H9 (cell line): ENCODE results near the gene DCAF11. TPM values are rescaled to one million over a fixed set of nuclear protein-coding genes. Genes with fewer than 3 reads are reported as not detected.
A peak's percentile ranks its signal among the peaks of the same experiment; 100 is the strongest.

Experiments
- DNase-seq: peaks from one replicate; pipeline ENCODE4 v3.0.0-alpha.2; 2017
- H2AFZ ChIP-seq: one replicate; pipeline ENCODE4 v1.6.1; 2013; ENCODE audit warnings: mild to moderate bottlenecking, low read length, control low read depth, moderate library complexity
- H2AK5ac ChIP-seq: 2 replicates; pipeline ENCODE4 v1.6.1; 2013; ENCODE audit warnings: low read length, control low read depth, mixed read lengths; ENCODE audit not compliant: insufficient read length
- H2BK120ac ChIP-seq: one replicate; pipeline ENCODE4 v1.6.1; 2013; ENCODE audit warnings: low read depth, mild to moderate bottlenecking, low read length, control low read depth, inconsistent platforms; ENCODE audit not compliant: poor library complexity, severe bottlenecking
- H2BK12ac ChIP-seq: 2 replicates; pipeline ENCODE4 v1.6.1; 2013; ENCODE audit warnings: low read length, control low read depth, mixed read lengths, low read depth; ENCODE audit not compliant: insufficient read length
- H2BK15ac ChIP-seq: 2 replicates; pipeline ENCODE4 v1.6.1; 2013; ENCODE audit warnings: low read depth, low read length, control low read depth
- H2BK20ac ChIP-seq: one replicate; pipeline ENCODE4 v1.6.1; 2013; ENCODE audit warnings: low read depth, mild to moderate bottlenecking, low read length, control low read depth, inconsistent platforms; ENCODE audit not compliant: poor library complexity, severe bottlenecking
- H2BK5ac ChIP-seq: 2 replicates; pipeline ENCODE4 v1.6.1; 2013; ENCODE audit warnings: low read length, control low read depth, mixed read lengths; ENCODE audit not compliant: insufficient read length
- H3K14ac ChIP-seq: 2 replicates; pipeline ENCODE4 v1.6.1; 2013; ENCODE audit warnings: low read length, control low read depth; ENCODE audit not compliant: insufficient read depth
- H3K18ac ChIP-seq: 2 replicates; pipeline ENCODE4 v1.6.1; 2013; ENCODE audit warnings: low read depth, mild to moderate bottlenecking, mixed read lengths, low read length, control low read depth; ENCODE audit not compliant: insufficient read length
- H3K23ac ChIP-seq: 2 replicates; pipeline ENCODE4 v1.6.1; 2013; ENCODE audit warnings: low read length, control low read depth, mixed read lengths, low read depth; ENCODE audit not compliant: insufficient read length
- H3K23me2 ChIP-seq: 2 replicates; pipeline ENCODE4 v1.6.1; 2013; ENCODE audit warnings: low read depth, mild to moderate bottlenecking, mixed read lengths, low read length, control low read depth; ENCODE audit not compliant: insufficient read length, poor library complexity, severe bottlenecking
- H3K27ac ChIP-seq: 2 replicates; pipeline ENCODE4 v1.5.1; 2013; ENCODE audit warnings: low read length, control low read depth, mixed read lengths, low read depth; ENCODE audit not compliant: insufficient read length
- H3K27me3 ChIP-seq: 2 replicates; pipeline ENCODE4 v1.6.1; 2013; ENCODE audit warnings: low read length, control low read depth, inconsistent platforms; ENCODE audit not compliant: insufficient read depth
- H3K4ac ChIP-seq: 2 replicates; pipeline ENCODE4 v1.6.1; 2013; ENCODE audit warnings: low read depth, mild to moderate bottlenecking, control low read depth, inconsistent platforms, low read length, moderate library complexity
- H3K4me1 ChIP-seq: 2 replicates; pipeline ENCODE4 v1.6.1; 2013; ENCODE audit warnings: low read length, control low read depth, inconsistent platforms; ENCODE audit not compliant: insufficient read depth
- H3K4me2 ChIP-seq: 2 replicates; pipeline ENCODE4 v1.6.1; 2013; ENCODE audit warnings: low read length, control low read depth, mixed read lengths; ENCODE audit not compliant: insufficient read length, insufficient read depth
- H3K56ac ChIP-seq: 2 replicates; pipeline ENCODE4 v1.6.1; 2013; ENCODE audit warnings: low read depth, mild to moderate bottlenecking, mixed read lengths, low read length, control low read depth; ENCODE audit not compliant: insufficient read length
- H3K79me1 ChIP-seq: 2 replicates; pipeline ENCODE4 v1.6.1; 2013; ENCODE audit warnings: low read depth, mild to moderate bottlenecking, moderate library complexity, low read length, control low read depth, inconsistent platforms; ENCODE audit not compliant: insufficient read depth, poor library complexity, severe bottlenecking
- H3K79me2 ChIP-seq: 2 replicates; pipeline ENCODE4 v1.6.1; 2013; ENCODE audit warnings: low read length, control low read depth, inconsistent platforms; ENCODE audit not compliant: insufficient read depth
- H3K9ac ChIP-seq: 2 replicates; pipeline ENCODE4 v1.6.1; 2013; ENCODE audit warnings: low read length, control low read depth, mixed read lengths; ENCODE audit not compliant: insufficient read length; ENCODE audit errors: extremely low read depth
- H3K9me3 ChIP-seq: one replicate; pipeline ENCODE4 v1.6.1; 2013; ENCODE audit warnings: low read depth, low read length, inconsistent platforms; ENCODE audit not compliant: control insufficient read depth
- H3T11ph ChIP-seq: one replicate; pipeline ENCODE4 v1.6.1; 2013; ENCODE audit warnings: mild to moderate bottlenecking, low read length, control low read depth, inconsistent platforms
- H4K20me1 ChIP-seq: one replicate; pipeline ENCODE4 v1.6.1; 2013; ENCODE audit not compliant: control insufficient read depth, insufficient read length, insufficient read depth
- H4K5ac ChIP-seq: 2 replicates; pipeline ENCODE4 v1.6.1; 2013; ENCODE audit warnings: low read depth, mild to moderate bottlenecking, mixed read lengths, low read length, control low read depth; ENCODE audit not compliant: insufficient read length
- H4K8ac ChIP-seq: replicated peaks from 2 replicates; pipeline ENCODE4 v1.6.1; 2013; ENCODE audit warnings: low read length, control low read depth, mixed read lengths, low read depth; ENCODE audit not compliant: insufficient read length
- H4K91ac ChIP-seq: 2 replicates; pipeline ENCODE4 v1.6.1; 2013; ENCODE audit warnings: low read depth, mild to moderate bottlenecking, moderate library complexity, mixed read lengths, low read length, control low read depth; ENCODE audit not compliant: insufficient read length
- H3K27ac Mint-ChIP-seq, 3 experiments: 2 replicates in 2 of 3; 3 replicates in 1 of 3; pipeline ENCODE4 v1.8.0; 2020 to 2021; ENCODE audit warnings: mixed read lengths in 3 of 3, mild to moderate bottlenecking in 1 of 3, moderate library complexity in 1 of 3
- H3K27me3 Mint-ChIP-seq: 2 replicates; pipeline ENCODE4 v1.8.0; 2021; ENCODE audit warnings: low read depth, mild to moderate bottlenecking, moderate library complexity, mixed read lengths
- H3K36me3 Mint-ChIP-seq, 3 experiments: 2 replicates in 2 of 3; 3 replicates in 1 of 3; pipeline ENCODE4 v1.8.0; 2020 to 2021; ENCODE audit warnings: low read depth in 3 of 3, mixed read lengths in 3 of 3; ENCODE audit not compliant: insufficient read depth in 1 of 3
- H3K4me1 Mint-ChIP-seq, 2 experiments: 2 replicates each; pipeline ENCODE4 v1.8.0; 2020; ENCODE audit warnings: mixed read lengths in 2 of 2
- H3K4me3 Mint-ChIP-seq, 2 experiments: 2 replicates in 1 of 2; 3 replicates in 1 of 2; pipeline ENCODE4 v1.8.0; 2020 to 2021; ENCODE audit warnings: mild to moderate bottlenecking in 2 of 2, mixed read lengths in 2 of 2, moderate library complexity in 1 of 2
- H3K9me3 Mint-ChIP-seq, 2 experiments: 2 replicates in 1 of 2; 3 replicates in 1 of 2; pipeline ENCODE4 v1.8.0; 2020; ENCODE audit warnings: mild to moderate bottlenecking in 2 of 2, mixed read lengths in 2 of 2, moderate library complexity in 1 of 2
- WGBS: extraction: QIAGEN DNeasy Blood & Tissue Kit; methylation state at CpG from one replicate; pipeline ENCODE4 v1.1.7; 2013; ENCODE audit warnings: missing lambda C conversion rate, low lambda C conversion rate, mixed read lengths; ENCODE audit not compliant: insufficient read length; ENCODE audit errors: extremely low coverage; 5-methylcytosine and 5-hydroxymethylcytosine counted together
- total RNA-seq: library from RNA; stranded (reverse); gene quantifications from 2 replicates; pipeline ENCODE4 v1.2.1, GENCODE V29; 2021
- TF ChIP-seq, protein P1 (sequence below): fragments of 200-600 bp; sonication (generic); conservative IDR thresholded peaks from 3 replicates; pipeline ENCODE4 v1.8.0; 2021; ENCODE audit warnings: antibody characterized with exemption, mild to moderate bottlenecking

DCAF11 gene
- total RNA-seq, 1 experiment from 2014 or later = 73.4 TPM

DNA sequence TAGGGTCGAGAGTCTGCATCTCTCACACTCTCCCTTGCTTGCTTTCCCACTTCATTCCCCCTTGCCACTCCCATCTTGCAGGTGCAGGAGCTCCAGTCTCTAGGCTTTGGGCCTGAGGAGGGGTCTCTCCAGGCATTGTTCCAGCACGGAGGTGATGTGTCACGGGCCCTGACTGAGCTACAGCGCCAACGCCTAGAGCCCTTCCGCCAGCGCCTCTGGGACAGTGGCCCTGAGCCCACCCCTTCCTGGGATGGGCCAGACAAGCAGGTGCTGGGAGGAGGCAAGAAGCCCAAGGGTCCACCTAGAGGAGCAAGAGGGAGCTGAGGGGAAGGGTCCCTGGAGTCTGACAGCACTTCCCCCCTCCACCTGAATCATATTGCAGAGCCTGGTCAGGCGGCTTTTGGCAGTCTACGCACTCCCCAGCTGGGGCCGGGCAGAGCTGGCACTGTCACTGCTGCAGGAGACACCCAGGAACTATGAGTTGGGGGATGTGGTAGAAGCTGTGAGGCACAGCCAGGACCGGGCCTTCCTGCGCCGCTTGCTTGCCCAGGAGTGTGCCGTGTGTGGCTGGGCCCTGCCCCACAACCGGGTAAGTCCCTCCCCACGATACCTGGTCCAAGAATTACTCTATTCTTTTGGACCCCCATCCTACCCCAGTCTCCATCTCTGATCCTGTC, 37.0 kb downstream of the DCAF11 start:
- no peaks in the 10 kb centered on the region for H3K4me1 ChIP-seq
- no peak overlapping the region for H2AFZ ChIP-seq
- no peak overlapping the region for H4K5ac ChIP-seq
- H3K56ac ChIP-seq = no peak overlapping the region
- no peak overlapping the region for H3K14ac ChIP-seq
- H3K4ac ChIP-seq = no peak overlapping the region
- H3K9me3 Mint-ChIP-seq = no peaks in the 10 kb centered on the region
- H3K79me1 ChIP-seq = peaks cover 4% of the 10 kb centered on the region
- no peak overlapping the region for H4K91ac ChIP-seq
- H2AK5ac ChIP-seq = no peak overlapping the region
- no peak for DNase-seq
- H2BK15ac ChIP-seq = no peak overlapping the region
- no peaks in the 10 kb centered on the region for H3K27me3 ChIP-seq
- H3K23ac ChIP-seq = no peak overlapping the region
- H3K9me3 ChIP-seq = no peaks in the 10 kb centered on the region
- H3K4me3 Mint-ChIP-seq = peak overlapping the region in 1 of 2 experiments; percentile 34; a peak in 1 of 5 replicates
- H4K20me1 ChIP-seq = no peaks in the 10 kb centered on the region
- H3K36me3 Mint-ChIP-seq = peaks cover 36 to 72% (median 64%) of the 10 kb centered on the region in 3 experiments
- no peak overlapping the region for H3K9ac ChIP-seq
- H3K23me2 ChIP-seq = peaks cover 11% of the 10 kb centered on the region
- peaks cover 8% of the 10 kb centered on the region; the same call in 1 of the 2 replicates for H3K79me2 ChIP-seq
- no peaks in the 10 kb centered on the region for H3K27me3 Mint-ChIP-seq
- peaks cover 9 to 13% of the 10 kb centered on the region in 2 experiments for H3K4me1 Mint-ChIP-seq
- H2BK5ac ChIP-seq = no peak overlapping the region
- H2BK20ac ChIP-seq = no peak overlapping the region
- H2BK120ac ChIP-seq = no peak overlapping the region
- TF ChIP-seq, protein P1, sequence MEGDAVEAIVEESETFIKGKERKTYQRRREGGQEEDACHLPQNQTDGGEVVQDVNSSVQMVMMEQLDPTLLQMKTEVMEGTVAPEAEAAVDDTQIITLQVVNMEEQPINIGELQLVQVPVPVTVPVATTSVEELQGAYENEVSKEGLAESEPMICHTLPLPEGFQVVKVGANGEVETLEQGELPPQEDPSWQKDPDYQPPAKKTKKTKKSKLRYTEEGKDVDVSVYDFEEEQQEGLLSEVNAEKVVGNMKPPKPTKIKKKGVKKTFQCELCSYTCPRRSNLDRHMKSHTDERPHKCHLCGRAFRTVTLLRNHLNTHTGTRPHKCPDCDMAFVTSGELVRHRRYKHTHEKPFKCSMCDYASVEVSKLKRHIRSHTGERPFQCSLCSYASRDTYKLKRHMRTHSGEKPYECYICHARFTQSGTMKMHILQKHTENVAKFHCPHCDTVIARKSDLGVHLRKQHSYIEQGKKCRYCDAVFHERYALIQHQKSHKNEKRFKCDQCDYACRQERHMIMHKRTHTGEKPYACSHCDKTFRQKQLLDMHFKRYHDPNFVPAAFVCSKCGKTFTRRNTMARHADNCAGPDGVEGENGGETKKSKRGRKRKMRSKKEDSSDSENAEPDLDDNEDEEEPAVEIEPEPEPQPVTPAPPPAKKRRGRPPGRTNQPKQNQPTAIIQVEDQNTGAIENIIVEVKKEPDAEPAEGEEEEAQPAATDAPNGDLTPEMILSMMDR = no peak
- no peak overlapping the region for H3K27ac ChIP-seq
- no peak overlapping the region for H3K18ac ChIP-seq
- H2BK12ac ChIP-seq = no peak overlapping the region
- no peak overlapping the region for H3K27ac Mint-ChIP-seq
- no peak overlapping the region for H3T11ph ChIP-seq
- WGBS = no CpG with 5 or more reads among the region's 16 CpGs
- H4K8ac ChIP-seq = no peak overlapping the region
- no peak overlapping the region for H3K4me2 ChIP-seq
